GM19395 (cell line): ENCODE measurements around the gene GSTO1.
A peak's percentile ranks its signal among the peaks of the same experiment; 100 is the strongest.

Experiments
- ATAC-seq: cut with Tn5 transposase; IDR thresholded peaks from one replicate; pipeline ENCODE4 v1.9.1; 2021; ENCODE audit warnings: mild to moderate bottlenecking, moderate library complexity; ENCODE audit not compliant: unreplicated experiment

GSTO1 gene

DNA sequence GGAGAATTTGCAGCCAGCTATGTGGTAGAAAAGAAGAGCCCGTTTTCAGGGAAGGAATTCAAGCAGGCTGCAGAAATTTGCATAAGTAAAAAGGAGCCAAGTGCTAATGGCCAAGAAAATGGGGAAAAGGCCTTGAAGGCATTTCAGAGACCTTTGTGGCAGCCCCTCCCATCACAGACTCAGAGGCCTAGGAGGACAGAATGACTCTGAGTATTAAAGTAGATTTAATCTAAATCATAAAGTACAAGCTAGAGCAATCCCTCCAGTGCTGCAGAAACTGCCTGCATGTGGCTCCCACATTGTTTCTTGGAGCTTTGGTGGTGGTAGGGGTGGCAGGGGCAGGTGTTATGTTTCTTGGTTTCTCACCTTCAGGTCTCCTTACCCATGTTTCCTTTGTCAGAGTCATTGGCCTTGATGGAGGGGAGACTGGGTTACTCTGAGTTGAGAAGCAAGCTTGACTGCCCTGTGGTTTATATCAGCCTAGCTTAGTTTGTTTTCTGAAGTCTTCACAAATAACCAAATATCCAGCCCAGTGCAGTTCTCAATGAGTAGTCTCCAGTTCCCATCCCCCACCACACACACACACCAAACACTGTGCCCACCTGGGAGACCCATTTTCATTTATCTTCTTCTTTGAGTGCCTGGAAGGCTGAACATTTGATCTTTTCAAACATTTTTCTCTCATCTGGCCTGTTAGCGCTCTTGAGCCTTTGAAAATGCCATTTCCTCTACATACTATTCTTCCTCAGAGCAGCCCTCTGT is 49.1 kb downstream of the GSTO1 start:
- no peak for ATAC-seq

DNA sequence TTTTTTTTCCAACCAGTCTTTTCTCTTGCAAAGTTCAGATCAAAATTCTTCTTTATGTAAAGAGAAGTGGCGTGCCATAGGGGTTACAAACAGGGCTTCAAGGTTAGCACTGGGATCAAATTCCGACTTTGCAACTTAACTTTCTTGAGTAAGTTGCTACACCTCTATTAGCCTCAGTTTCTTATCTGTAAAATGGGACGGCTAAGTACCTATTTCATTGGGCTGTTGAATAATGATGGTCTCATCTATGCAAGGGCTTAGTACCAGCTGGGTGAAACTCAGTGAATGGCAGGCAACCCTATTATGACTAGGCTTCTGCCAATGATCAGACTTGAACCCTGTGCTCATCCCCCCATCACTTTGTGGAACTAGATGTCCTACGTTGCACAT is 49.7 kb downstream of the GSTO1 start:
- no peak for ATAC-seq

DNA sequence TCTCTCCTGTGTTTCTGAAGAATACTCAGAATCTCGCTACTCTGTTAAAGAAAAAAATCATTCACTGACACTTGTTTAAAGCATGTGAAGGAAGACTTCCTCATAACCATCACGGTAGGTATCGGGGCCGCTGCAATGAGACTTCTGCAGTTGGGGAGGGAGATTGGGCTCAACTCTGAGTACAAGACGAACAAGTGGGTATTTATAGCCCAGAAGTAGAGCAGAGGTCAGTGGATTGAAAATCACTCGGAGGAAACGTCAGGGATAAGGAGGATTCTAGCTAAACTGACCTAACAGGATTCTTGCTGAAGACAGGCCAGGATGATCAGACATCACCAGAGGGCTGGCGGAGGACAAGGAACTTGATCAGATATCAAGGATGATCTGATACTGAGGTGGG is 50.2 kb downstream of the GSTO1 start:
- no peak for ATAC-seq

DNA sequence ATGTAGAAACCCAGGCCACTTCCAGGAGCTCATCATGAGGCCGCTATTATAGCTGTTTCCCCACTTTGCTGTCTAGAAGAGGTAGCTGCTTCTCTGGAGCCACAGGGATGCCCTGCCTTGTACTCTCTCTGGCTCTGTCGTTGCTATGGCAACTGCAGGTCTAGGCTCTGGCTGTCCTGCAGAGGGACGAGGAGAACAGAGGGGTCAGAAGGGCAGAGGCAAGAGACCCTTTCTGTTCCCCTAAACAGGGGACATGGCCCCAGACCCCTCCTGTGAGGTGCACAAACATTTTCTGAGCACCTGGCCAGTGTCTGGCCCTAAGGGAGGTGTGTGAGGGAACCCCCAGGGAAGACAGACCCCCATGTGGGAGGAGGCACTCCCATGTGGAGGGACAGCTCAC is 52.2 kb downstream of the GSTO1 start:
- ATAC-seq = no peak

DNA sequence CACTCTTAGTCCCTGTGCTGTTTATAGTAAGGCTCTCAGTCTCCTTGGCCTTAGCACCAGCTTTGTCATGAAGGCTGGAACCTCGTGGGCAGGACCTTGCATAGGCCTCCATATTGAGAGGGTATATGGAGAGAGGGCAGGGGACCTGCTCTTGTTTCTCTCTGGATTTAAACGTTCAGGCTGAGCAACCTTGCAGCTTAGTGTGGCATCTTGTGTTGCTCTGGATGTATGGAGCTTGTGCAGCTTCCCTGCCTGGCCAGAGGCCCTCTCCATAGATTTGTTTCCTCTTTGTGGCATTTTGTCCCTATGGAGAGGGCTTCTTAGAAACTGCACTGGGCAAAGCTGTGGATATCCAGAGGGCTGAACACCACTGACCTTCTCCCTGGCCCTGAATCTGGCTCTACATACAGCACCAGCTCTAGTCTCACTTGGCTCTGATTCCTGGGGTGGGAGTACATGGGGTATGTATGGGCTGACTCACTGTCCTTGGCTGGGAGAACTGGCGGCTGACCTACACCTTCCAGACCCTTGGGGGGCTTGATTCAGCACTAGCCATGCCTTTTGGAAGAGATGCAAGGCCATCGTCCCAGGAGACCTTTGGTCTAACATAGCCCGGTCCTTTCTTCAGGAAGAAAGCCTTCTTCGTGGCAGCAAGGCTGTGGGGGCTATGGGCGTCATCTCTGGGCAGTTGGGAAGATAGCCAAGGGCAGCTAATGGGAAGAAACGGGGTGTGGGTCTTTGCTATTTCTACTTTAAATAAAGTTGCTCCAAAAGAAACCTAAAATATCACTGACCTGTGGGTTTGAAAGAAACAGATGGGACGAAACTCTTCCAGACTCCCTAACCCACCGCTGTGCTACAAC is 53.1 kb downstream of the GSTO1 start:
- no peak for ATAC-seq

DNA sequence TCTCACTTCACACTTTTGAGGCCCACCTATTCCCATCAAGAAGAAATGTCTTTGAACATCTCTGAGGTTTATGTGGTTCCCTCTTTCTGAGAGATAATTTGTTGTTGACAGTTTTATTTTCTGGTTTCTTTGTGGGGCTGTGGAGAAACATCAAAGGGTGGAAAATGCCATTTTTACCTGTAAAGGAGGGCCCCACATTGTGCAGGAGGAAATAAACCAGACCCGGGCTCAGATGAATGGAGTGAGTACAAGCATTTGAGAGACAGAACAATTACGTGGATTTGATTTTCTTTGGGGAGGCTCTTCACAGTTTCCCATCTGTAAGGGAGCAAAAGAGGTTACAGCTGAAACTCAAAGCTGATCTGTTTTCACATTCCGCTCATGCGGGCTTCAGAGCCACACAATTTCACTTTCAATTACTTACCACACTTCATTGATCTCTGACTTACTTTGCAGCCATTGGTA is 53.8 kb downstream of the GSTO1 start:
- peak; percentile 88 for ATAC-seq

DNA sequence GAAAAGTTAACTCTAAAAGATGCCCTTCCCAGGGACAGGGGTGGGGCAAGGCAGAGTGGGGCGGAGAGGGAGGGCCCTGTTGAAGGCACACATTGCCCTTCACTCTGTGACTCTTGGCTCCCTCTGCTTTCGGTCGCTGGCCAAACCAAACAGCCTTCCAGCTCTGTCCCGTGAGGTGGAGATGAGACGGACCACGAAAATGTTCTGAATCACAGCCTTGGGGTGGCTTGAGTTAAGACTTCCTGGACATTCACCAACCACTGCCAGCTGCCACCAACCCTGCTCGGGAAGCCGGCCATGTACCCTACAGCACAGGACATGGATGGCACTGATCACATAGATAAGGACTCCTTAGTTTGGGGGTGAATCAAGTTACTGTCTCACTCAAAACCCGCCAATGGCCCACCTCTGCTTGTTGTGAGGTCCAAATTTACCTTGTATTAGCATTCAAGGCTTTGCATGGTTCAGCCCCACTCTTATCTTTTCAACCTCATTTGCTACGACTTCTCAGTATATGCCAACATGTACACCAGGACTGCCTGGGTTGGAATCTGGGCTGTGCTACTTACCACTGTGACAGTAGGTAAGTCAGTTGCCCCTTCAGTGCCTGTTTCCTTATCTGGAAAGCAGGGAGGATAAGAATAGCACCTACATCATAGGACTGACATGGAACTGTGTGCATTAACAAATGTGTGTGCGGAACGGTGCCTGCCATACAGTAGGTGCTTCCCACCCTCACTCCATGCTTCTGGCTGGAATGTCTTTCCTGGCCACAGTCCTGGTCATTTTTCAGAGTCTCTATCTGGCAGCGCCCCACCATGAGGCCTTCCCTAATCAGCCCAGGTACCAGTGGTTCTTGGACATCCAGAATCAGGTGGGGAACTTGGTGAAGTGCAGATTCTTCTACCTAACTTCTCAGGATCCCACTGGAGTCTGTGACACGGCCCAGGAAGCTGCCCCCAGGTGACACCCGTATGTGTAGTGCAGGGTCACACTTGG is 55.6 kb downstream of the GSTO1 start:
- ATAC-seq = no peak

DNA sequence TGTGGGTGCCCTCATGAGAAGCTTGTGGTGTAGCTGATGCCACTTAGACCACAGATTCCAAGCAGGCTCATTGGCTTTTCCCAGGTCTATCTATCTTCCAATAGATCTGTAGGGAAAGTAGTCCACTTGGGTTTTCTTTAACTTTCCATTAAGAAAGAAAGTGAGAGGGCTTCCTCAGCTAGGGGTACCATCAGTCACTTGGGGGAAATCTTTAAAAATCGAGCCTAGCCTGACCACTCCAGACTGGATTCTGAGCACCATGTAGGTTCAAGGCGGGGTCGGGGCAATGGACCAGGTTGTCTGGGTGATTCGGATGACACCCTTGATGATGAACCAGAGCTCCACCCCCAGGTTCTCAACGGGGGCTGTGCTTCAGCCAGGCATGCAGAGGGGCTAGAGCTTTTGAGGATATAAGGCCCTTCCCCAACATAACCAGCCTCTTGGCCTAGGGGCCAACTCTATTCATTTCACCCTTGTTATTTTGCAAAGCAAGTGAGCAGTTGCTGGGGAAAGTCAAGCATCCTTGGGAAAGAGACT is 56.6 kb downstream of the GSTO1 start:
- no peak for ATAC-seq

DNA sequence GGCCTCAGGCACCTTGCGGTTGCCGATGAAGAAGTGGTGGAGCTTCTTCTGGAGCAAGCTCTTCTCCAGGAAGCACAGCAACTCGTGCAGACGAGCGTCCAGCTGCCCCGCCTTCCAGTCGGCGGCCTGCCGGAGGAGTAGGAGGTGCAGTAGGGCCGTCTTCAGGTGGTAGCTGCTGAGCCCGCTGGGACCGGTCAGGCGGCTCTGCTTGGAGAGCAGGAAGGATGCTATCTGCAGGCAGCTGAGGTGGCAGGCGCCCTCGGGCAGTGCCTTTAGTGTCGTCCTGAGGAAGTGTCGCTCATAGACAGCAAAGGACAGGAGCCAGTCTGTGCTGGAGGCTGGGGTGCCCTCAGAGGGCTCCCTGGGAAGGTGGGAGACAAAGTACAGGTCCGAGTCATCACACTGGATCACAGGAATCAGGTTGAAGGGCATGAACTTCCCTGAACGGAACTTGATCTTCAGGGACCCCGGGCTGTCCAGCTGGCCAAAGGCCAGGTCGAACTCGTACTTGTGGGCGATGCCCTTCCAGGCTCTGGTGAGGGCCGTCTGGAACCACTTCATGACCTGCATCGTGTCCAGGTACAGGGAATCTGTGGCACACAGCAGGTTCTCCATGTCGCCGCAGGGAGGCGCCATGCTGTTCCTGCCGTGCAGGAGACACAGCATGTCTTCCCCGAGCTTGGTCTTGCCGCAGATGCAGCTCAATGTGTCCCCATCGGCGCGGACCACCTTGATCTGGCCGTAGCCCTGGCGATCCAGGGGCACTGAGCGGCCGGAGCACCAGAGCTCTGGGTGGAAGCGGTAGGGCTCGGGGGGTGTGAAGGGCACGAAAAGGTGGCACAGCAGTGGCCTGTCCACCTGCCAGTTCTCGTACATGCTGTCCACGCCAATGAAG is 60.1 kb downstream of the GSTO1 start:
- no peak for ATAC-seq

DNA sequence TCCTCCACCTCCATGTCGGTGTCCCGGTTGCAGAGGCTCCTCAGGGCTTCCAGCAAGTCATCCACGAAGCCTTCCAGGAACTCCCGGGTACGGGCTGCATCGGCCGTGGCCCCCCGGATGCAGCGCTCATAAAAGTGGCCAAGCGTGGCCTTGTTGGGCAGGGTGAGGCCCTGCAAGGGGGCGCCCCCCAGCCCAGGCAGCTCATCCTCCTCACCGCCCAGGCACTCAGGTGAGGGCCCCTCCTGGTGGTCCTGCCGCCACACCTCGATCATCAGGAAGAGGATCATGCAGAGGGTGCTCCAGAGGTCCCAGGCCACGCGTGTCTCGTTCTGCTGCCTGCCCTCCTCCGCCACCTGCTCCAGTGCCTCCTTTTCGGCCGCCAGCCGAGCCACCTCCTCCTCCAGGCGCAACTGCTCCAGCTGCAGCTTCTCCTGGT is 60.8 kb downstream of the GSTO1 start:
- no peak for ATAC-seq

DNA sequence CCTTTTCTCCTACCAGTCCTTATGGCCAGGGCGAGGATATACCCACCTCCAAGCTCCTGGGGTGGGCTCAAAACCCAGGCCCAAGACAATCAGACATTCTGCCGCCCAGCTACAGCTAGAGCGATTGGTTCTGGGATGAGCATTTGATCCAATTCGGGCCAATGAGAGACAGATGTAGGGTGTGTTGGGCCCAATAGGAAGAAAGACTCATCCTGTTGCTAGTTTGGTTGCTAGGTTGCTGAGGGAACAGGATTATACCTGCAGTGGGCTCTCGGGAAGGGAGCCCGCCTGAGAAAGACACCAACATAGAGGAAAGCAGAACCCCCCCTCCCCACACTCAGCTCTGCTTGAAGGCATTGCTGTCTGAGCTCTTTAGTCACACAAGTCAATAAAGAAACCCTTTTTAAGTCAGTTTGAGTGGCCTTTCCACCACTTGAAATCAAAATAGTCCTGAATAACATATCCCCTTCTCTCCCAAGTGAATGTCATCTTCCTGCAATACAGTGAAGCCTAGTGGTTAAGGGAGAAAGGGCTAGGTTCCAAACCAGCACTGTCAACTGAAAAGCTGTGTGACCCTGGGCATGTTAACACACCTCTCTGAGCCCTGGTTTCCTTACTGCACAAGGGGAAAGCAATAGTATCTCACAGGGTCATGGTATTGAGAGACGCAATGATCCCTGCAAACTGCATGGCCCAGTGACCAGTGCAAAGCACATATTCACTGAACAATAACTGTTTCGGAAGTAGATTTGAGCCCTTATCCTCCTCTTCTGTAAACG is 61.8 kb downstream of the GSTO1 start:
- ATAC-seq = no peak
